K562 (cell line): ENCODE results near the gene TCEA3. TPM values are rescaled to one million over a fixed set of nuclear protein-coding genes. Genes with fewer than 3 reads are reported as not detected.
A peak's percentile ranks its signal among the peaks of the same experiment; 100 is the strongest.

Source experiments
- E2F3 ChIP-seq: fragments of 250-450 bp; sonication (Bioruptor Pico); IDR thresholded peaks from 2 replicates; pipeline ENCODE4 v1.4.0; 2020; ENCODE audit warnings: mild to moderate bottlenecking
- HMG20A ChIP-seq: fragments of 450-650 bp; formaldehyde crosslinking; conservative IDR thresholded peaks from 2 replicates; pipeline ENCODE4 v1.4.0; 2020; ENCODE audit warnings: mild to moderate bottlenecking, mixed read lengths
- HMGN3 ChIP-seq: IDR thresholded peaks from 2 replicates; pipeline ENCODE4 v1.6.1; 2011; ENCODE audit warnings: borderline replicate concordance, low read depth, mild to moderate bottlenecking, mixed read lengths, low read length; ENCODE audit not compliant: insufficient read length; ENCODE audit errors: extremely low read depth
- IRF2 ChIP-seq: sonication (generic); formaldehyde crosslinking; IDR thresholded peaks from 2 replicates; pipeline ENCODE4 v1.8.1; 2022; ENCODE audit warnings: mild to moderate bottlenecking, missing genetic modification reagents
- MCM5 ChIP-seq: fragments of 450-650 bp; IDR thresholded peaks from 2 replicates; pipeline ENCODE4 v1.6.1; 2016; ENCODE audit warnings: low read depth
- POLR3G ChIP-seq: IDR thresholded peaks from 2 replicates; pipeline ENCODE4 v1.6.1; 2011; ENCODE audit not compliant: insufficient read length, insufficient replicate concordance; ENCODE audit errors: extremely low read depth
- RFX7 ChIP-seq: fragments of 250-450 bp; sonication (Bioruptor Pico); IDR thresholded peaks from 2 replicates; pipeline ENCODE4 v1.5.1; 2021; ENCODE audit warnings: mild to moderate bottlenecking
- STAG1 ChIP-seq: sonication (generic); formaldehyde crosslinking; IDR thresholded peaks from 2 replicates; pipeline ENCODE4 v1.5.0; 2020; ENCODE audit warnings: missing genetic modification reagents, borderline replicate concordance
- TEAD2 ChIP-seq: fragments of 450-650 bp; IDR thresholded peaks from 2 replicates; pipeline ENCODE4 v1.6.1; 2016; ENCODE audit warnings: missing genetic modification characterization, control low read depth, missing compliant biosample characterization
- TFAM ChIP-seq: fragments of 250-450 bp; sonication (Bioruptor Pico); conservative IDR thresholded peaks from 2 replicates; pipeline ENCODE4 v1.5.0; 2021; ENCODE audit warnings: mild to moderate bottlenecking, moderate library complexity
- ZNF224 ChIP-seq: sonication (generic); formaldehyde crosslinking; IDR thresholded peaks from 2 replicates; pipeline ENCODE4 v1.8.0; 2022; ENCODE audit warnings: mild to moderate bottlenecking, missing genetic modification reagents
- ZNF584 ChIP-seq: fragments of 200-800 bp; sonication (Bioruptor generic); IDR thresholded peaks from 2 replicates; pipeline ENCODE4 v1.6.1; 2016; ENCODE audit warnings: low read depth, mild to moderate bottlenecking, missing genetic modification characterization, missing compliant biosample characterization
- polyA plus RNA-seq, 8 experiments: library from polyadenylated mRNA; depleted of rRNA in 4 of 8; stranded (reverse) in 5 of 8; unstranded in 3 of 8; fragments of >200 nt; fragmentation: Nextera tagmentation in 2 of 8; fragmentation: Illumina TruSeq in 1 of 8; extraction: Ambion mirVana in 2 of 8; extraction: Trizol in 1 of 8; gene quantifications; 2 replicates each; pipeline versions ENCODE4 v1.2.1 to v1.2.3, GENCODE V29; 2011 to 2014; ENCODE audit warnings: inconsistent platforms in 1 of 8, missing spikeins in 1 of 8
- total RNA-seq, 7 experiments: library from RNA; depleted of rRNA in 6 of 7; stranded (reverse); fragments of >200 nt in 6 of 7; fragmentation: Illumina TruSeq in 2 of 7; extraction: Trizol in 2 of 7; gene quantifications; 2 replicates each; pipeline versions ENCODE4 v1.2.1 to v1.2.3, GENCODE V29; 2011 to 2021; ENCODE audit warnings: low replicate concordance in 1 of 7
- TF ChIP-seq, protein P1 (sequence below): sonication (generic); formaldehyde crosslinking; IDR thresholded peaks from 2 replicates; pipeline ENCODE4 v1.8.0; 2022; ENCODE audit warnings: missing genetic modification reagents, mild to moderate bottlenecking, borderline replicate concordance
- TF ChIP-seq, protein P2 (sequence below): fragments of 250-450 bp; sonication (Bioruptor Pico); IDR thresholded peaks from 2 replicates; pipeline ENCODE4 v1.4.0; 2020
- TF ChIP-seq, protein P3 (sequence below): conservative IDR thresholded peaks from 2 replicates; pipeline ENCODE4 v1.6.1; 2011; ENCODE audit warnings: low read depth, mild to moderate bottlenecking, low read length; ENCODE audit not compliant: control insufficient read depth
- TF ChIP-seq, protein P4 (sequence below): sonication (generic); formaldehyde crosslinking; IDR thresholded peaks from 2 replicates; pipeline ENCODE4 v1.8.1; 2022; ENCODE audit warnings: missing genetic modification reagents
- TF ChIP-seq, protein P5 (sequence below): sonication (generic); formaldehyde crosslinking; IDR thresholded peaks from 2 replicates; pipeline ENCODE4 v1.8.1; 2023; ENCODE audit warnings: mild to moderate bottlenecking, missing genetic modification reagents

TCEA3 gene
- total and polyA plus RNA-seq, 9 of the 15 experiments (the other 6 are each of a cell fraction or from before 2014, with no cell fraction given): 0.03 to 0.55 (median 0.36) TPM

DNA sequence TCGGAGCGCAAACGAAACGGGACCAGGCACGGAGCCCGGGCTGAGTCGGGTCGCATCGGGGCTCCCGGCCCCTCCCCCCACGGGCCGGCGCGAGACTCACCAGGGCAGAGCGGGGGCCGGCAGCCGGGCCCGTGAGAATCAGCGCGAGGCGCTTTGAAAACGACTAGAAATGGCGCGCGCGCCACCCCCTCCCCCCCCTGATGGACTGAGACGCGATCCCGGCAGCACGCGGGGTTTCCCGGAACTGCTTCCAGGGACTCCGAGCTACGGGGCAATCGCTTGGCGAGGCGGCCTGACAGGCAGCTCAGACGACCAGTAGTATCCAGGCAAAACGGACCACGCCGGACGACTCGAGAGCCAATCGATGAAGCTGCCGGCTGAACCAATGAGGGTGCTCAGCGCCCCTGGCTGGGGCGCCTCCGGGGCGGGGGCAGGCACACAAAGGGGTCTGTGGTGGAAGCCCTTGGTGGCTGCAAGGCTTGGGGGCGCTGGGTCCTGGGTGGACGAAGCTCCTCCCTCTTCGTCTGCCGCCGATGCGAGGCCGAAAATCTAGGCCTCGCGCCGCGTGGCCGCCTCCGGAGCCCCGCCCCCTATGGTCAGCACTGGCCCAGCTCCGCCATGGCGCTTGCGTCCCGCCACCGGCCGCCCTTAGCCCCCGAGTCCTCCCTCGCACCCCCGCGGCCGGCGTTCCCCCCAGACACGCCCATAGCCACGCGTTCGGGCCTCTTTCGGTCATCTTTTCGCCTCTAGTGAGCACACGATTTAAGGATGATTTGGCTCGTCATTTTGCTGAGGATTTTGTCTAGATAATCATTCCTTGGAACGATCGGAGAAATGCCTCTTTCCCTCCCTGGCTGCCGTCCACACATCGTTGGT lies 80.2 kb downstream of the TCEA3 start, which contains the start of gene HNRNPR (continued):
- TF ChIP-seq, protein P1, sequence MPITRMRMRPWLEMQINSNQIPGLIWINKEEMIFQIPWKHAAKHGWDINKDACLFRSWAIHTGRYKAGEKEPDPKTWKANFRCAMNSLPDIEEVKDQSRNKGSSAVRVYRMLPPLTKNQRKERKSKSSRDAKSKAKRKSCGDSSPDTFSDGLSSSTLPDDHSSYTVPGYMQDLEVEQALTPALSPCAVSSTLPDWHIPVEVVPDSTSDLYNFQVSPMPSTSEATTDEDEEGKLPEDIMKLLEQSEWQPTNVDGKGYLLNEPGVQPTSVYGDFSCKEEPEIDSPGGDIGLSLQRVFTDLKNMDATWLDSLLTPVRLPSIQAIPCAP: no peak
- no peak for TF ChIP-seq IRF2 (CRISPR knock-in tag)
- TF ChIP-seq, protein P2, sequence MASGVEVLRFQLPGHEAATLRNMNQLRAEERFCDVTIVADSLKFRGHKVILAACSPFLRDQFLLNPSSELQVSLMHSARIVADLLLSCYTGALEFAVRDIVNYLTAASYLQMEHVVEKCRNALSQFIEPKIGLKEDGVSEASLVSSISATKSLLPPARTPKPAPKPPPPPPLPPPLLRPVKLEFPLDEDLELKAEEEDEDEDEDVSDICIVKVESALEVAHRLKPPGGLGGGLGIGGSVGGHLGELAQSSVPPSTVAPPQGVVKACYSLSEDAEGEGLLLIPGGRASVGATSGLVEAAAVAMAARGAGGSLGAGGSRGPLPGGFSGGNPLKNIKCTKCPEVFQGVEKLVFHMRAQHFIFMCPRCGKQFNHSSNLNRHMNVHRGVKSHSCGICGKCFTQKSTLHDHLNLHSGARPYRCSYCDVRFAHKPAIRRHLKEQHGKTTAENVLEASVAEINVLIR (CRISPR knock-in tag): no peak
- TF ChIP-seq RFX7: no peak
- no peak for TF ChIP-seq HMG20A
- TF ChIP-seq ZNF224 (CRISPR knock-in tag): no peak
- TF ChIP-seq TEAD2 (tag): no peak
- TF ChIP-seq, protein P3, sequence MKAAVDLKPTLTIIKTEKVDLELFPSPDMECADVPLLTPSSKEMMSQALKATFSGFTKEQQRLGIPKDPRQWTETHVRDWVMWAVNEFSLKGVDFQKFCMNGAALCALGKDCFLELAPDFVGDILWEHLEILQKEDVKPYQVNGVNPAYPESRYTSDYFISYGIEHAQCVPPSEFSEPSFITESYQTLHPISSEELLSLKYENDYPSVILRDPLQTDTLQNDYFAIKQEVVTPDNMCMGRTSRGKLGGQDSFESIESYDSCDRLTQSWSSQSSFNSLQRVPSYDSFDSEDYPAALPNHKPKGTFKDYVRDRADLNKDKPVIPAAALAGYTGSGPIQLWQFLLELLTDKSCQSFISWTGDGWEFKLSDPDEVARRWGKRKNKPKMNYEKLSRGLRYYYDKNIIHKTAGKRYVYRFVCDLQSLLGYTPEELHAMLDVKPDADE: peak; percentile 27; the same call in 1 of the 2 replicates
- peak; percentile 96 for TF ChIP-seq HMGN3
- TF ChIP-seq STAG1: no peak
- TF ChIP-seq, protein P4, sequence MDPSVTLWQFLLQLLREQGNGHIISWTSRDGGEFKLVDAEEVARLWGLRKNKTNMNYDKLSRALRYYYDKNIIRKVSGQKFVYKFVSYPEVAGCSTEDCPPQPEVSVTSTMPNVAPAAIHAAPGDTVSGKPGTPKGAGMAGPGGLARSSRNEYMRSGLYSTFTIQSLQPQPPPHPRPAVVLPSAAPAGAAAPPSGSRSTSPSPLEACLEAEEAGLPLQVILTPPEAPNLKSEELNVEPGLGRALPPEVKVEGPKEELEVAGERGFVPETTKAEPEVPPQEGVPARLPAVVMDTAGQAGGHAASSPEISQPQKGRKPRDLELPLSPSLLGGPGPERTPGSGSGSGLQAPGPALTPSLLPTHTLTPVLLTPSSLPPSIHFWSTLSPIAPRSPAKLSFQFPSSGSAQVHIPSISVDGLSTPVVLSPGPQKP (CRISPR knock-in tag): no peak
- peak; percentile 81; the same call in 1 of the 2 replicates for TF ChIP-seq E2F3 (CRISPR knock-in tag)
- TF ChIP-seq TFAM (CRISPR knock-in tag): no peak
- TF ChIP-seq POLR3G: no peak
- TF ChIP-seq ZNF584 (CRISPR knock-in tag): no peak
- TF ChIP-seq, protein P5, sequence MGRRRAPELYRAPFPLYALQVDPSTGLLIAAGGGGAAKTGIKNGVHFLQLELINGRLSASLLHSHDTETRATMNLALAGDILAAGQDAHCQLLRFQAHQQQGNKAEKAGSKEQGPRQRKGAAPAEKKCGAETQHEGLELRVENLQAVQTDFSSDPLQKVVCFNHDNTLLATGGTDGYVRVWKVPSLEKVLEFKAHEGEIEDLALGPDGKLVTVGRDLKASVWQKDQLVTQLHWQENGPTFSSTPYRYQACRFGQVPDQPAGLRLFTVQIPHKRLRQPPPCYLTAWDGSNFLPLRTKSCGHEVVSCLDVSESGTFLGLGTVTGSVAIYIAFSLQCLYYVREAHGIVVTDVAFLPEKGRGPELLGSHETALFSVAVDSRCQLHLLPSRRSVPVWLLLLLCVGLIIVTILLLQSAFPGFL: 0 out of 2 replicates have a peak, but pooled peaks have one; percentile 46
- no peak for TF ChIP-seq MCM5
